IMR-90 (cell line): ENCODE results near the gene DYRK3. TPM values are rescaled to one million over a fixed set of nuclear protein-coding genes. Genes with fewer than 3 reads are reported as not detected.

Experiments used
- ATAC-seq: fragments of 200-7000 bp; cut with Tn5 transposase; 2 replicates; pipeline ENCODE4 v1.9.1; 2020; ENCODE audit warnings: low read depth, mild to moderate bottlenecking, moderate library complexity
- BruUV-seq: library from RNA; stranded (reverse); fragments of 400-500 nt; replicated peaks from 2 replicates; lab custom pipeline; 2021; lab: Mats Ljungman, UMichigan
- CTCF ChIA-PET: fragments of 300-600 bp; formaldehyde crosslinking; extraction: SDS; loops from one replicate; lab custom pipeline; 2021; ENCODE audit warnings: antibody characterized with exemption; lab: Yijun Ruan, JAX
- POLR2A ChIA-PET: fragments of 300-600 bp; sonication (Branson Sonifier 250); formaldehyde crosslinking; loops from one replicate; lab custom pipeline; 2022; ENCODE audit warnings: antibody characterized with exemption; ENCODE audit not compliant: unreplicated experiment; lab: Charles Lee
- DNase-seq: peaks from one replicate; pipeline ENCODE4 v3.0.0; 2013
- H2AFZ ChIP-seq: replicated peaks from 2 replicates; pipeline ENCODE3; 2013; ENCODE audit warnings: low read length, mild to moderate bottlenecking; ENCODE audit not compliant: poor library complexity
- H2AK5ac ChIP-seq: 2 replicates; pipeline ENCODE4 v1.6.1; 2013; ENCODE audit warnings: low read depth, low read length, inconsistent platforms
- H2AK9ac ChIP-seq: replicated peaks from 2 replicates; pipeline ENCODE3; 2013; ENCODE audit warnings: mild to moderate bottlenecking, low read depth, low read length, moderate library complexity; ENCODE audit not compliant: poor library complexity
- H2BK120ac ChIP-seq: 2 replicates; pipeline ENCODE4 v1.6.1; 2013; ENCODE audit warnings: low read depth, low read length, inconsistent platforms
- H2BK15ac ChIP-seq: 3 replicates; pipeline ENCODE4 v1.6.1; 2013; ENCODE audit warnings: low read depth, low read length, inconsistent platforms
- H2BK20ac ChIP-seq: 2 replicates; pipeline ENCODE4 v1.6.1; 2013; ENCODE audit warnings: low read depth, mild to moderate bottlenecking, inconsistent platforms, low read length, moderate library complexity
- H2BK5ac ChIP-seq: 2 replicates; pipeline ENCODE4 v1.6.1; 2013; ENCODE audit warnings: mild to moderate bottlenecking, low read depth, low read length, inconsistent platforms; ENCODE audit not compliant: poor library complexity, severe bottlenecking
- H3K14ac ChIP-seq: replicated peaks from 2 replicates; pipeline ENCODE4 v1.6.1; 2013; ENCODE audit warnings: low read depth, low read length, inconsistent platforms
- H3K18ac ChIP-seq: 2 replicates; pipeline ENCODE4 v1.6.1; 2013; ENCODE audit warnings: low read depth, low read length, control low read depth
- H3K23ac ChIP-seq: 2 replicates; pipeline ENCODE4 v1.6.1; 2013; ENCODE audit warnings: low read depth, low read length, inconsistent platforms
- H3K27ac ChIP-seq: 2 replicates; pipeline ENCODE4 v1.5.1; 2013; ENCODE audit warnings: mild to moderate bottlenecking, control low read depth, low read length; ENCODE audit not compliant: insufficient read depth
- H3K27me3 ChIP-seq: 2 replicates; pipeline ENCODE4 v1.6.1; 2013; ENCODE audit warnings: low read length; ENCODE audit not compliant: control insufficient read depth, insufficient read depth
- H3K36me3 ChIP-seq: 2 replicates; pipeline ENCODE4 v1.6.1; 2013; ENCODE audit warnings: low read length, mixed read lengths; ENCODE audit not compliant: control insufficient read depth, insufficient read depth
- H3K4ac ChIP-seq: 2 replicates; pipeline ENCODE4 v1.6.1; 2013; ENCODE audit warnings: low read depth, low read length, inconsistent platforms
- H3K4me1 ChIP-seq: 2 replicates; pipeline ENCODE4 v1.6.1; 2013; ENCODE audit warnings: low read length, mixed read lengths; ENCODE audit not compliant: control insufficient read depth, insufficient read depth
- H3K4me2 ChIP-seq: 2 replicates; pipeline ENCODE4 v1.6.1; 2013; ENCODE audit warnings: low read depth, mild to moderate bottlenecking, control low read depth, low read length, moderate library complexity
- H3K4me3 ChIP-seq: 2 replicates; pipeline ENCODE4 v1.5.1; 2013; ENCODE audit warnings: low read depth, mild to moderate bottlenecking, control low read depth, low read length, moderate library complexity; ENCODE audit not compliant: insufficient read depth
- H3K56ac ChIP-seq: 2 replicates; pipeline ENCODE4 v1.6.1; 2013; ENCODE audit warnings: low read length, inconsistent platforms; ENCODE audit not compliant: insufficient read depth; ENCODE audit errors: extremely low read depth
- H3K79me1 ChIP-seq, 2 experiments: 2 replicates each; pipeline ENCODE4 v1.6.1; 2013; ENCODE audit warnings: low read length in 2 of 2, inconsistent platforms in 1 of 2, low read depth in 1 of 2
- H3K9ac ChIP-seq: 2 replicates; pipeline ENCODE4 v1.6.1; 2013; ENCODE audit warnings: low read depth, low read length, control low read depth
- H3K9me1 ChIP-seq: 2 replicates; pipeline ENCODE4 v1.6.1; 2013; ENCODE audit warnings: low read length, inconsistent platforms; ENCODE audit not compliant: insufficient read depth
- H3K9me3 ChIP-seq: 2 replicates; pipeline ENCODE4 v1.6.1; 2013; ENCODE audit warnings: low read length; ENCODE audit not compliant: control insufficient read depth, insufficient read depth
- H4K20me1 ChIP-seq: 2 replicates; pipeline ENCODE4 v1.6.1; 2013; ENCODE audit warnings: low read length, inconsistent platforms; ENCODE audit not compliant: insufficient read depth
- H4K5ac ChIP-seq: 2 replicates; pipeline ENCODE4 v1.6.1; 2013; ENCODE audit warnings: mild to moderate bottlenecking, low read depth, low read length, control low read depth
- H4K8ac ChIP-seq, 2 experiments: 2 replicates each; pipeline ENCODE4 v1.6.1; 2013; ENCODE audit warnings: low read depth in 2 of 2, low read length in 2 of 2, control low read depth in 1 of 2, inconsistent platforms in 1 of 2
- H4K91ac ChIP-seq: 2 replicates; pipeline ENCODE4 v1.6.1; 2013; ENCODE audit warnings: low read depth, low read length, inconsistent platforms; ENCODE audit not compliant: insufficient read depth
- BHLHE40 ChIP-seq: fragments of 150-350 bp; IDR thresholded peaks from 2 replicates; pipeline ENCODE4 v1.6.1; 2016; ENCODE audit warnings: mild to moderate bottlenecking, low read depth, low read length
- FOS ChIP-seq: fragments of 150-350 bp; IDR thresholded peaks from 2 replicates; pipeline ENCODE4 v1.6.1; 2016; ENCODE audit warnings: low read depth, low read length
- MAFK ChIP-seq: IDR thresholded peaks from 2 replicates; pipeline ENCODE4 v1.6.1; 2012; ENCODE audit warnings: low read depth, low read length, improper control_type of control experiment
- MAZ ChIP-seq: IDR thresholded peaks from 2 replicates; pipeline ENCODE4 v1.6.1; 2012; ENCODE audit warnings: low read depth, mild to moderate bottlenecking, low read length, improper control_type of control experiment, moderate library complexity, borderline replicate concordance
- MXI1 ChIP-seq: IDR thresholded peaks from 2 replicates; pipeline ENCODE4 v1.6.1; 2012; ENCODE audit warnings: low read depth, mild to moderate bottlenecking, low read length, moderate library complexity, borderline replicate concordance
- RAD21 ChIP-seq: IDR thresholded peaks from 2 replicates; pipeline ENCODE4 v1.6.1; 2012; ENCODE audit warnings: low read length, improper control_type of control experiment
- RCOR1 ChIP-seq: IDR thresholded peaks from 2 replicates; pipeline ENCODE4 v1.6.1; 2012; ENCODE audit warnings: mild to moderate bottlenecking, low read length, improper control_type of control experiment; ENCODE audit not compliant: insufficient replicate concordance
- USF2 ChIP-seq: fragments of 150-350 bp; IDR thresholded peaks from 2 replicates; pipeline ENCODE4 v1.6.1; 2017; ENCODE audit warnings: mild to moderate bottlenecking, antibody characterized with exemption, low read length, low read depth
- WGBS, 2 experiments: methylation state at CpG; one replicate each; pipeline versions ENCODE4 v1.1.5 to v1.1.7; 2013; ENCODE audit warnings: missing lambda C conversion rate in 2 of 2; ENCODE audit not compliant: insufficient read length in 1 of 2; ENCODE audit errors: extremely low coverage in 2 of 2; 5-methylcytosine and 5-hydroxymethylcytosine counted together
- dilution Hi-C: fragments of 300-500 bp; cut with HindIII; formaldehyde crosslinking; loops from one replicate; pipeline ENCODE4 v1.14.3; 2018; ENCODE audit warnings: low sequenced_read_pairs; ENCODE audit not compliant: unreplicated experiment
- in situ Hi-C: fragments of 300-500 bp; cut with MboI; formaldehyde crosslinking; loops from 3 replicates; pipeline ENCODE4 v1.14.3; 2019; ENCODE audit warnings: low sequenced_read_pairs, inconsistent platforms, mixed read lengths
- intact Hi-C: fragments of 100-400 bp; cut with micrococcal nuclease; formaldehyde crosslinking; loops from 2 replicates; pipeline ENCODE4 v1.10.0; 2022
- polyA plus RNA-seq, 3 experiments: library from polyadenylated mRNA; depleted of rRNA; stranded (reverse); fragments of >200 nt; gene quantifications; 2 replicates each; pipeline ENCODE4 v1.2.3, GENCODE V29; 2012; ENCODE audit warnings: low replicate concordance in 1 of 3
- total RNA-seq: library from RNA; depleted of rRNA; stranded (reverse); fragments of >200 nt; gene quantifications from 2 replicates; pipeline ENCODE4 v1.2.3, GENCODE V29; 2012

DYRK3 gene
- total and polyA plus RNA-seq, 2 of the 4 experiments (the other 2 are of a cell fraction): 5.5 to 22.0 TPM

- no peak overlapping the region for H2AFZ ChIP-seq
- no peak overlapping the region for H2AK5ac ChIP-seq
- 0% methylated on average over 4 of the region's 7 CpGs; no CpG with 5 or more reads in 1 of the 2 experiments for WGBS, 2 experiments
- no peak overlapping the region for H3K23ac ChIP-seq
- POLR2A ChIA-PET: no interaction called here
- peaks cover 21% of the 10 kb centered on the region for H3K9me1 ChIP-seq
- H4K20me1 ChIP-seq: 0 out of 2 replicates have a peak, but pooled peaks cover 2% of the 10 kb centered on the region
- dilution Hi-C loops (no loop called here), intact Hi-C loops (no loop called here), in situ Hi-C loops (no loop called here)
- no peak overlapping the region for H3K4me2 ChIP-seq
- H3K79me1 ChIP-seq: peaks cover 0 to 13% of the 10 kb centered on the region in 2 experiments; a peak in 1 of 4 replicates
- H3K18ac ChIP-seq: no peak overlapping the region
- no peak overlapping the region for H2BK120ac ChIP-seq
- H4K8ac ChIP-seq: peak overlapping the region in 1 of 2 experiments; percentile 59; a peak in 1 of 4 replicates
- H2BK15ac ChIP-seq: no peak overlapping the region
- H3K9me3 ChIP-seq: no peaks in the 10 kb centered on the region
- H2AK9ac ChIP-seq: no peak overlapping the region
- TF ChIP-seq FOS: peak; percentile 77
- peak; percentile 39; the same call in 1 of the 2 replicates for TF ChIP-seq BHLHE40
- TF ChIP-seq RCOR1: no peak
- no peak for TF ChIP-seq MAFK
- 0 out of 2 replicates have a peak, but pooled peaks have one; percentile 47 for TF ChIP-seq MXI1
- TF ChIP-seq RAD21: no peak
- no peak for TF ChIP-seq MAZ
- peak; percentile 75 for TF ChIP-seq USF2
- H3K27me3 ChIP-seq: no peaks in the 10 kb centered on the region
- CTCF ChIA-PET: interaction anchor here (1.5 to 1.7 kb wide), 2 partner anchors 46 to 393 kb away, joined by 3 to 7 read pairs; no protein-coding TSS in a partner anchor
- no peak overlapping the region for H4K91ac ChIP-seq
- H3K4ac ChIP-seq: no peak overlapping the region
- peaks cover 11% of the 10 kb centered on the region for H3K36me3 ChIP-seq
- no peak overlapping the region for H3K56ac ChIP-seq
- no TSS peak for BruUV-seq
- H3K14ac ChIP-seq: no peak overlapping the region
- ATAC-seq: peak; percentile 92
- H2BK5ac ChIP-seq: peak overlapping the region; percentile 45
- H4K5ac ChIP-seq: no peak overlapping the region
- peaks cover 14% of the 10 kb centered on the region for H3K4me1 ChIP-seq
- no peak overlapping the region for H3K27ac ChIP-seq
- no peak overlapping the region for H2BK20ac ChIP-seq
- DNase-seq: peak; percentile 97
- H3K9ac ChIP-seq: no peak overlapping the region
- no peak overlapping the region for H3K4me3 ChIP-seq
Measured at GRCh38 chr1:206589206-206589605, 46.1 kb upstream of the DYRK3 start.
